ENCODE measurements around the gene PDCD10.

PDCD10 gene

DNA sequence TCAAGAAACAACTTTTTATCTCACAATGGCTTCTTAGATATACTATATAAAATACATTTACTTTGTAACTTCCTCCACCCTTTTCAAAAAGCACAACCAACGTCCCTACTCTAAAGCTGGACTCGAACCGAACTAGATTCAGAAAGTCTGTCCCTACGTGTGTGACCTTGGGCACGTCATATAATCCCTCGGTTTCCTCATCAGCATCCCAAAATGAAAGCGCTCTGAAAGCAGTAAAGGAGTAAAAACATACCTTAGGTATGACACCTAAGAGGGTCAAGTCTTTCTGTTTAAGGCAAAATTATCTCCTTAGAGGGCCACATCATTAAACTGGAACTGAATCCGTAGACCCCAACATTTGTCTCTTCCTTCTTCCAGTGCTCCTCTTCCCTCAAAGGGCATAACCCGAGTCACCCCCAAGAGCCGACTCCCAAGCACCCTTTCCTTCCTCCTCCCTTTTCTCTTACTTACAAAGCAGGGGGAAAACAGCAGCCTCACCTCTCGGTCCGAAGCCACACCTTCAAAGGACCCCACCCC, 663 bp downstream of the PDCD10 start:
- 0 out of 2 replicates have a peak, but pooled peaks have one; percentile 9 for TF ChIP-seq CREB1 (IDR thresholded peaks at IDR 0.05; ENCODE audit: low read depth)
- TF ChIP-seq RAD21 (IDR thresholded peaks at IDR 0.05; ENCODE audit: low read depth): no peak

DNA sequence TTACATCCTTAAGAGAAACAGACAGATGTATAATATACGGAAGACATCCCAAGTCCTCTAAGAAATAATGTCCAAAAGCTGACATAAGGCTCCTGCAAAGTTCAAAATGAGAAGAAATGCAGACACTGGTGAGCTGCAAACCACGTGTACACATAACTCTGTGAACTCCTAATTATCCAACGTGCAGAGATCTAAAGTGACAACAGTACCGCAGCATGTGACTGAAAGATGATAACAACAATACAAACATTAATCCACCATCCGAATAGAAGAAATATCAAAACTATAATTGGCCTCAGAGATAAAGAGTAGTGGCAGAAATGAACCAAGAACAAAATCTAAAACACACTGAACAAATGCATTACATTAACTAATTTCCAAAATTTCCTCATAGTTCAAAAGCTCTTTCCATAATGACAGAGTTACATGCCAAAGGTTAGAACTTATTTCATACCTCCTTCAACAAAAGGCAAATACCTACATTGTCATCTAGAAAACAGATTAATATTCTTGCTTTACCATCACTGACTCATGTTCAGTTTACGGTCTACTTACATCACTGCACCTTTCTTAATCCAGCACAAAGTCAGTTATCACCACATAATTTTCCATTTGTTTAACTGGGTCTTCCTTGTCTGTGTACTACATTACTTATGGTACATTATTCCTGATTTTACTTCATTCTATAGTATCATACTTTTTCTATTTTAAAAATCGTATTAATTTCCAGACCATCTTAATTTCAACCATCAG, 2.2 kb downstream of the PDCD10 start:
- no peak for TF ChIP-seq NFIC (IDR thresholded peaks at IDR 0.05)
- no peak for TF ChIP-seq ZBTB7A (IDR thresholded peaks at IDR 0.05; ENCODE audit: low read depth)
- no peak for TF ChIP-seq YY1 (IDR thresholded peaks at IDR 0.05; ENCODE audit: low read depth)
- TF ChIP-seq TCF12 (IDR thresholded peaks at IDR 0.05; ENCODE audit: low read depth): no peak
- no peak for TF ChIP-seq EGR1 (IDR thresholded peaks at IDR 0.05)
- no peak for TF ChIP-seq RAD21 (IDR thresholded peaks at IDR 0.05; ENCODE audit: low read depth)
- no peak for TF ChIP-seq CEBPB (IDR thresholded peaks at IDR 0.05)
- no peak for TF ChIP-seq CREB1 (IDR thresholded peaks at IDR 0.05; ENCODE audit: low read depth)
- no peak for TF ChIP-seq TAF1 (IDR thresholded peaks at IDR 0.05; ENCODE audit: low read depth)
- TF ChIP-seq, protein P1, sequence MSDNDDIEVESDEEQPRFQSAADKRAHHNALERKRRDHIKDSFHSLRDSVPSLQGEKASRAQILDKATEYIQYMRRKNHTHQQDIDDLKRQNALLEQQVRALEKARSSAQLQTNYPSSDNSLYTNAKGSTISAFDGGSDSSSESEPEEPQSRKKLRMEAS (IDR thresholded peaks at IDR 0.05): no peak
- TF ChIP-seq TEAD4 (IDR thresholded peaks at IDR 0.05): no peak
- no peak for TF ChIP-seq EP300 (IDR thresholded peaks at IDR 0.05; ENCODE audit: borderline replicate concordance)
- TF ChIP-seq, protein P2, sequence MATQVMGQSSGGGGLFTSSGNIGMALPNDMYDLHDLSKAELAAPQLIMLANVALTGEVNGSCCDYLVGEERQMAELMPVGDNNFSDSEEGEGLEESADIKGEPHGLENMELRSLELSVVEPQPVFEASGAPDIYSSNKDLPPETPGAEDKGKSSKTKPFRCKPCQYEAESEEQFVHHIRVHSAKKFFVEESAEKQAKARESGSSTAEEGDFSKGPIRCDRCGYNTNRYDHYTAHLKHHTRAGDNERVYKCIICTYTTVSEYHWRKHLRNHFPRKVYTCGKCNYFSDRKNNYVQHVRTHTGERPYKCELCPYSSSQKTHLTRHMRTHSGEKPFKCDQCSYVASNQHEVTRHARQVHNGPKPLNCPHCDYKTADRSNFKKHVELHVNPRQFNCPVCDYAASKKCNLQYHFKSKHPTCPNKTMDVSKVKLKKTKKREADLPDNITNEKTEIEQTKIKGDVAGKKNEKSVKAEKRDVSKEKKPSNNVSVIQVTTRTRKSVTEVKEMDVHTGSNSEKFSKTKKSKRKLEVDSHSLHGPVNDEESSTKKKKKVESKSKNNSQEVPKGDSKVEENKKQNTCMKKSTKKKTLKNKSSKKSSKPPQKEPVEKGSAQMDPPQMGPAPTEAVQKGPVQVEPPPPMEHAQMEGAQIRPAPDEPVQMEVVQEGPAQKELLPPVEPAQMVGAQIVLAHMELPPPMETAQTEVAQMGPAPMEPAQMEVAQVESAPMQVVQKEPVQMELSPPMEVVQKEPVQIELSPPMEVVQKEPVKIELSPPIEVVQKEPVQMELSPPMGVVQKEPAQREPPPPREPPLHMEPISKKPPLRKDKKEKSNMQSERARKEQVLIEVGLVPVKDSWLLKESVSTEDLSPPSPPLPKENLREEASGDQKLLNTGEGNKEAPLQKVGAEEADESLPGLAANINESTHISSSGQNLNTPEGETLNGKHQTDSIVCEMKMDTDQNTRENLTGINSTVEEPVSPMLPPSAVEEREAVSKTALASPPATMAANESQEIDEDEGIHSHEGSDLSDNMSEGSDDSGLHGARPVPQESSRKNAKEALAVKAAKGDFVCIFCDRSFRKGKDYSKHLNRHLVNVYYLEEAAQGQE (IDR thresholded peaks at IDR 0.05; ENCODE audit: low read depth): no peak

DNA sequence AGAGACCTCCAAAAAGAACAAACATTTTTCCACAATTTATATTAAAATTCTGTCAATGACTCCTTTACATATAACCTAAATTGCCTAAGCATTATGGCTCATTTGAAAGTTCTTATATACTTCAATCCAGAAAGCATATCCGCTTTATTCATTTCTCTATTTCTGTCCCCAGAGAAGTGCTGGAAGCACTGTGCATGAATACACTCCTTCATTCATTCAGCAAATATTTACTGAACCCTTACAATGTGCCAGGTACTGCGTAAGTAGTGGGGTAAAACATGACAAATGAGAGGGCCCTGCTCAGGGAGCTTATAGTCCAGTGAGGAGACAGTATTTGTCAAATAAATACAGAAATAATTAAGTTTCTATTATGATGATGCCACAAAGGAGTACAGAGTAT, 3.3 kb downstream of the PDCD10 start:
- no peak for TF ChIP-seq CEBPB (IDR thresholded peaks at IDR 0.05)
- TF ChIP-seq NFIC (IDR thresholded peaks at IDR 0.05): no peak
- TF ChIP-seq CREB1 (IDR thresholded peaks at IDR 0.05; ENCODE audit: low read depth): no peak
- TF ChIP-seq, protein P3, sequence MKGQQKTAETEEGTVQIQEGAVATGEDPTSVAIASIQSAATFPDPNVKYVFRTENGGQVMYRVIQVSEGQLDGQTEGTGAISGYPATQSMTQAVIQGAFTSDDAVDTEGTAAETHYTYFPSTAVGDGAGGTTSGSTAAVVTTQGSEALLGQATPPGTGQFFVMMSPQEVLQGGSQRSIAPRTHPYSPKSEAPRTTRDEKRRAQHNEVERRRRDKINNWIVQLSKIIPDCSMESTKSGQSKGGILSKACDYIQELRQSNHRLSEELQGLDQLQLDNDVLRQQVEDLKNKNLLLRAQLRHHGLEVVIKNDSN (IDR thresholded peaks at IDR 0.05): no peak
- TF ChIP-seq, protein P1 (IDR thresholded peaks at IDR 0.05): no peak
- TF ChIP-seq TCF12 (IDR thresholded peaks at IDR 0.05; ENCODE audit: low read depth): no peak
- TF ChIP-seq ZBTB7A (IDR thresholded peaks at IDR 0.05; ENCODE audit: low read depth): no peak
- no peak for TF ChIP-seq RAD21 (IDR thresholded peaks at IDR 0.05; ENCODE audit: low read depth)
- no peak for TF ChIP-seq EGR1 (IDR thresholded peaks at IDR 0.05)
- no peak for TF ChIP-seq EP300 (IDR thresholded peaks at IDR 0.05; ENCODE audit: borderline replicate concordance)
- TF ChIP-seq YY1 (IDR thresholded peaks at IDR 0.05; ENCODE audit: low read depth): no peak
- TF ChIP-seq FOXM1 (IDR thresholded peaks at IDR 0.05; ENCODE audit: borderline replicate concordance, low read depth): no peak
- no peak for TF ChIP-seq TAF1 (IDR thresholded peaks at IDR 0.05; ENCODE audit: low read depth)
- no peak for TF ChIP-seq TEAD4 (IDR thresholded peaks at IDR 0.05)
- TF ChIP-seq, protein P2 (IDR thresholded peaks at IDR 0.05; ENCODE audit: low read depth): no peak

DNA sequence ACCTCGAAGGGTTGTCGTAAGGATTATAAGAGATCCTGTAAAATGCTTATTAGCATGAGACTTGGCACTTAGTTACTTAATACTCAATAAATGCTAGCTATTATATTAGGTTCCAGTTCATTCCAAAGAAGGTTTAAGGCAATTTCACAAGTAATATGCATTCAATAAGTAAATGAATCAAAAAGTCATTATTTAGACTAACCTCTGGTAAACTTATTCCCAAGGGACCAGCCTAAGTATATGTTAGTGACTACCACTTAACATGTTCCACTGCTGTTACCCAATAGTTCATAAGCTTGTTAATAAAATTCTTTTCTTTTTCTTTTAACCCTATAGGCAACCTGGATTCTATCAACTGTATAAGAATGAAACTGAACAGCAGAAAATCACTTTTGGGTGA, 5.1 kb downstream of the PDCD10 start:
- TF ChIP-seq TCF12 (IDR thresholded peaks at IDR 0.05; ENCODE audit: low read depth) (no peak), NFIC (IDR thresholded peaks at IDR 0.05) (no peak), RAD21 (IDR thresholded peaks at IDR 0.05; ENCODE audit: low read depth) (no peak), YY1 (IDR thresholded peaks at IDR 0.05; ENCODE audit: low read depth) (no peak), TEAD4 (IDR thresholded peaks at IDR 0.05) (no peak), EGR1 (IDR thresholded peaks at IDR 0.05) (no peak)

DNA sequence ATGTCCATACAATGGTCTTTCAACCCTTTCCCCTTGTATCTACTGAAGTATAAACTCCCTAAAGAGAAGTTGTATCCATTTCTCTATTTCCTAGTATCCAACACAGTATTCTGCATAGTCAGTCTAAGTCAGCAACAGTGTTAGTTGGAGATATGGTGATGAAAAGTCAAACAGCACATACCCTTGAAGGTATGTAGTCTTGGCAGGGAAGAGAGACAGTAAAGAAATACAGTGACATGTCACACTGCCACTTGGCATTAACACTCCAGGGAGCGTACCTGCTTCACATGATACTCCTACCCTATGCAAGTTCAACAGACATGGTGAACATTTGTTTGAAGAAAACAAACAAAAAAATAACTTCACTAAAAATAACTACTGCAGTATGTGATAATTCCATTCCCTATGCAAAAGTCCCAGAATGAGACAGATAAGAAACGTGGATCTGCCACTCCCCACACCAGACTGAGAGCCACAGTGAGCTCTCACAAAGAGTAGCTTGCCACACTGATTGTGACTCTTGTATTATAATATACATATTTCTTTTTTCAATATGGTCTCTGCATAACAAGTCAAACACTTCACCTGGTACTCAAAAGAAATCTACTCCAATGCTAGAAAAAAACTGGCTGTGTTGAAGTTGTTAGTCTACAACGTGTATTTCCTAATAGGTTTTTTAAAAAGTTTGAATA, 5.9 kb downstream of the PDCD10 start:
- TF ChIP-seq, protein P1 (IDR thresholded peaks at IDR 0.05): no peak
- TF ChIP-seq ZBTB7A (IDR thresholded peaks at IDR 0.05; ENCODE audit: low read depth): no peak
- TF ChIP-seq, protein P3 (IDR thresholded peaks at IDR 0.05): no peak
- TF ChIP-seq CEBPB (IDR thresholded peaks at IDR 0.05): no peak
- no peak for TF ChIP-seq EGR1 (IDR thresholded peaks at IDR 0.05)
- TF ChIP-seq, protein P2 (IDR thresholded peaks at IDR 0.05; ENCODE audit: low read depth): no peak
- TF ChIP-seq RAD21 (IDR thresholded peaks at IDR 0.05; ENCODE audit: low read depth): no peak
- no peak for TF ChIP-seq FOXM1 (IDR thresholded peaks at IDR 0.05; ENCODE audit: borderline replicate concordance, low read depth)
